ENCODE data around the gene NF2.

- TF ChIP-seq EZH2 (IDR thresholded peaks at IDR 0.05; ENCODE audit: insufficient read depth, poor library complexity, severe bottlenecking) (no peak), EZH2phosphoT487 (IDR thresholded peaks at IDR 0.05; ENCODE audit: insufficient read depth, low read depth) (no peak)
Measured at GRCh38 chr22:29733362-29734201, 130.1 kb downstream of the NF2 start.
